Measurements from ENCODE around the gene MR1. TPM values are rescaled to one million over a fixed set of nuclear protein-coding genes. Genes with fewer than 3 reads are reported as not detected.

Gene MR1
- total and polyA plus RNA-seq, 9 of the 15 experiments (the other 6 are each of a cell fraction or from before 2014, with no cell fraction given) = 9.7 to 21.7 (median 15.6) TPM

GRCh38 chr1:181090641-181091126, 56.9 kb downstream of the MR1 start (continued):
- TF ChIP-seq CEBPZ (IDR thresholded peaks at IDR 0.05; ENCODE audit: borderline replicate concordance, low read depth, low read length) (no peak), ZNF253 (CRISPR knock-in tag; conservative IDR thresholded peaks at IDR 0.05) (no peak), ZHX1 (conservative IDR thresholded peaks at IDR 0.05; ENCODE audit: low read length) (no peak), RBM14 (IDR thresholded peaks at IDR 0.05; ENCODE audit: borderline replicate concordance, insufficient read depth, low read depth, low read length) (no peak), ZBTB17 (CRISPR knock-in tag; IDR thresholded peaks at IDR 0.05) (no peak), ARID1B (IDR thresholded peaks at IDR 0.05) (peak; percentile 90), NONO (IDR thresholded peaks at IDR 0.05; ENCODE audit: low read depth in 2 of 2, low read length in 1 of 2) (peak in 1 of 2 experiments; percentile 57; a peak in 1 of 4 replicates), FUS (optimal IDR thresholded peaks at IDR 0.05; ENCODE audit: low read depth, low read length) (no peak), PHB2 (IDR thresholded peaks at IDR 0.05; ENCODE audit: low read depth) (no peak), MEIS2 (IDR thresholded peaks at IDR 0.05; ENCODE audit: partially characterized antibody) (no peak), HOXB6 (CRISPR knock-in tag; IDR thresholded peaks at IDR 0.05; ENCODE audit: borderline replicate concordance) (no peak), CBFA2T2 (conservative IDR thresholded peaks at IDR 0.05) (peak; percentile 76), NCOA4 (IDR thresholded peaks at IDR 0.05; ENCODE audit: partially characterized antibody) (no peak), PRDM10 (IDR thresholded peaks at IDR 0.05; ENCODE audit: partially characterized antibody) (no peak), ZBTB1 (CRISPR knock-in tag; IDR thresholded peaks at IDR 0.05; ENCODE audit: borderline replicate concordance, low read depth) (no peak), ZBED1 (IDR thresholded peaks at IDR 0.05) (no peak), HES1 (IDR thresholded peaks at IDR 0.05; ENCODE audit: low read depth) (no peak), ZNF764 (CRISPR knock-in tag; IDR thresholded peaks at IDR 0.05; ENCODE audit: low read depth) (no peak), ZBTB8A (IDR thresholded peaks at IDR 0.05; ENCODE audit: partially characterized antibody) (no peak)
